ENCODE measurements around the gene KRTAP5-5. TPM values are rescaled to one million over a fixed set of nuclear protein-coding genes. Genes with fewer than 3 reads are reported as not detected.

Gene KRTAP5-5
- total and polyA plus RNA-seq, 2 of the 8 experiments (the other 6 are each of a cell fraction or from before 2014, with no cell fraction given) = 0.09 TPM; not detected in 1

DNA sequence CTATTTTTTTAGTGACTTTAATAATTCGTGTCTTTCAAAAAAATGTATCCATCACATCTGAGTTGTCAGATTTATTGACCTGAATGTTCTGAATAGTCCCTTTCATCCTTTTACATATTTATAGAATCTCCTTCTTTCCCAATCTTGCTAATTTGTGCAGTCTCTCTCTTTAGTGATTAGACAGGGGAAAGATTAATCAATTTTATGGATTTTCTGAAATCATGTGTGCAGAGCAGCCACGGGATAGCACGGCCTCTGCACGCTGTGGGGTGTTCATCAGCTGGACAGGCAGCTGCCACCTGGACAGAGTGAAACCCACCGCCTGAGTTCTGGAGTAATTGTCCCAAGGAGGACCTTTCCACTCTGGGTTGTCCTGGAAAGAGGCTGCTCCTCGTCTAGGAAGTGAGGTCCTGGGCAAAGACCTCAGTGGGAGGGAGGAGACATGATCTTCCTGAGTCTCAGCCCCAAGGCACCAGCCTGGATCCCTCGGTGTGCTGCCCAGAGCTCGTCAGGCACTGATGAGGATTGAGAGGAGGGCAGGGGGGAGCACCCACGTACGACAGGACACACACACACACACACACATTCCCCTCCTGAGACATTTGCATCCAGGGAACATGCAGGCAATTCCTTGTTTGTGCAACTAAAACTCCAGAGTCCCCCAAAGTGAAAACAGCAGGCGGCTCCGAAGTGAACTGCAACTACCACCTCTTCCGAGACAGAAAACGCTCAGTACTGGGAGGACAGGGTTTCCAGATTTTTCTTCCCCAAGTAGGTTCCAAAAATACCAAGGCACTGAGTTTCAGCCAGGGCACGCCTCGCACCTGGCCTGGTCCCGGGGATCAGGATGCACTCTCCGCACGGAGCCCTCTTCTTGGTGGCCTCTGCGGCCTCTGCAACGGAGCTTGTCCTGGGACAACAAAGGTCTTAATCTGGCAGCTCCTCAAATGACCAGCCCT is 44.9 kb downstream of the KRTAP5-5 start:
- no peaks in the 10 kb centered on the region for H3K79me1 ChIP-seq (ENCODE audit: low read depth, low read length)
- no peak overlapping the region for H2BK20ac ChIP-seq (ENCODE audit: low read length)
- H3K9ac ChIP-seq (replicated peaks in 1 of 4; ENCODE audit: extremely low read depth in 1 of 4, low read depth in 3 of 4, low read length in 3 of 4) = no peak overlapping the region
- H2BK12ac ChIP-seq (ENCODE audit: low read depth, low read length) = no peak overlapping the region
- H3K4me3 ChIP-seq (ENCODE audit: extremely low read depth in 1 of 4, insufficient read depth in 2 of 4, low read depth in 3 of 4, low read length in 4 of 4) = no peak overlapping the region
- peak overlapping the region; percentile 1; the same call in 1 of the 2 replicates for H4K8ac ChIP-seq (ENCODE audit: extremely low read depth, insufficient read depth, low read length)
- no peak overlapping the region for H3K23ac ChIP-seq (ENCODE audit: insufficient read length)
- ChIA-PET POLR2A (ENCODE audit: partially characterized antibody) (no interaction called here), CTCF (ENCODE audit: partially characterized antibody) (interaction anchor here (0.6 to 4.5 kb wide), 10 partner anchors 7 to 491 kb away, joined by 3 to 21 read pairs (median 3); partner anchors contain the start of genes SYT8 and TNNT3)
- H3K4ac ChIP-seq (replicated peaks; ENCODE audit: insufficient read length, low read depth, low read length) = no peak overlapping the region
- peaks cover 0 to 2% of the 10 kb centered on the region in 2 experiments for H4K20me1 ChIP-seq (replicated peaks in 1 of 2; ENCODE audit: control insufficient read depth in 1 of 2, insufficient read depth in 2 of 2, low read length in 2 of 2)
- H3K79me2 ChIP-seq (ENCODE audit: control insufficient read depth in 1 of 2, insufficient read depth in 2 of 2, low read length in 2 of 2) = no peaks in the 10 kb centered on the region
- H3K4me2 ChIP-seq (ENCODE audit: insufficient read depth in 1 of 2, low read depth in 2 of 2, low read length in 2 of 2) = no peak overlapping the region
- H2AK5ac ChIP-seq (ENCODE audit: low read depth, low read length) = no peak overlapping the region
- WGBS, 2 experiments (ENCODE audit: extremely low coverage in 1 of 2, insufficient coverage in 1 of 2, insufficient read length in 1 of 2, insufficient replicate concordance in 2 of 2, low coverage in 1 of 2, low lambda C conversion rate in 2 of 2, missing lambda C conversion rate in 1 of 2) = 80% methylated on average over 20 of the region's 21 CpGs; no CpG with 5 or more reads in 1 of the 2 experiments
- FAIRE-seq (no peak), DNase-seq (ENCODE audit: low read depth in 1 of 2, low spot score in 2 of 2) (no peak)
- peaks cover 0 to 4% (median 0%) of the 10 kb centered on the region in 4 experiments; a peak in 3 of 7 replicates for H3K27me3 ChIP-seq (replicated peaks in 1 of 4; ENCODE audit: control insufficient read depth in 3 of 4, extremely low read depth in 1 of 4, insufficient read depth in 3 of 4, low read length in 3 of 4)
- H3K36me3 ChIP-seq (ENCODE audit: control insufficient read depth in 2 of 4, insufficient read depth in 4 of 4, low read length in 3 of 4) = no peaks in the 10 kb centered on the region
- H3K18ac ChIP-seq (ENCODE audit: extremely low read depth, low read length) = no peak overlapping the region
- no peaks in the 10 kb centered on the region for H3K9me3 ChIP-seq (ENCODE audit: insufficient read depth in 2 of 2, low read depth in 1 of 2, low read length in 1 of 2)
- no peak overlapping the region for H4K91ac ChIP-seq (replicated peaks; ENCODE audit: insufficient read length, low read length)
- no peak overlapping the region for H2BK15ac ChIP-seq (ENCODE audit: low read length)
- no peak overlapping the region for H3K56ac ChIP-seq (replicated peaks; ENCODE audit: insufficient read length, low read depth, low read length)
- H3K4me1 ChIP-seq (replicated peaks in 1 of 4; ENCODE audit: control insufficient read depth in 3 of 4, insufficient read depth in 4 of 4, low read length in 3 of 4) = no peaks in the 10 kb centered on the region; a peak in 1 of 7 replicates
- H3K14ac ChIP-seq (ENCODE audit: insufficient read length) = no peak overlapping the region
- no peak overlapping the region for H2BK5ac ChIP-seq (ENCODE audit: low read depth, low read length)
- no peak overlapping the region for H4K5ac ChIP-seq (ENCODE audit: insufficient read length, low read depth, low read length)
- H3K27ac ChIP-seq (ENCODE audit: low read depth, low read length) = no peak overlapping the region
- peaks cover 6% of the 10 kb centered on the region; the same call in 1 of the 2 replicates for H3K23me2 ChIP-seq (ENCODE audit: low read depth, low read length)
- no peak overlapping the region for H2BK120ac ChIP-seq (replicated peaks; ENCODE audit: low read depth, low read length)
- H2AFZ ChIP-seq (ENCODE audit: low read length) = no peak overlapping the region
- no peak for TF ChIP-seq TBP (IDR thresholded peaks at IDR 0.05; ENCODE audit: low read depth, low read length)
- TF ChIP-seq GTF2F1 (IDR thresholded peaks at IDR 0.05; ENCODE audit: borderline replicate concordance, low read depth, low read length) = no peak
- no peak for TF ChIP-seq CBX8 (IDR thresholded peaks at IDR 0.05; ENCODE audit: borderline replicate concordance, low read depth, low read length)
- TF ChIP-seq JUND (IDR thresholded peaks at IDR 0.05; ENCODE audit: low read length) = no peak
- TF ChIP-seq SIN3A (conservative IDR thresholded peaks at IDR 0.05 in 1 of 2, IDR thresholded peaks at IDR 0.05 in 1 of 2; ENCODE audit: low read depth in 1 of 2, low read length in 2 of 2) = no peak
- TF ChIP-seq HDAC6 (IDR thresholded peaks at IDR 0.05; ENCODE audit: low read depth, low read length) = no peak
- no peak for TF ChIP-seq CHD2 (IDR thresholded peaks at IDR 0.05; ENCODE audit: low read length)
- no peak for TF ChIP-seq CBX5 (IDR thresholded peaks at IDR 0.05; ENCODE audit: low read depth, low read length)
- TF ChIP-seq PHF8 (conservative IDR thresholded peaks at IDR 0.05; ENCODE audit: low read depth, low read length) = no peak
- TF ChIP-seq HDAC2 (IDR thresholded peaks at IDR 0.05; ENCODE audit: borderline replicate concordance in 1 of 2, low read depth in 2 of 2, low read length in 2 of 2) = no peak
- no peak for TF ChIP-seq EGR1 (IDR thresholded peaks at IDR 0.05; ENCODE audit: borderline replicate concordance, low read depth, low read length)
- no peak for TF ChIP-seq ASH2L (IDR thresholded peaks at IDR 0.05; ENCODE audit: low read length)
